Measurements from ENCODE around the gene ATG101. TPM values are rescaled to one million over a fixed set of nuclear protein-coding genes. Genes with fewer than 3 reads are reported as not detected.

The ATG101 gene
- total RNA-seq, 1 donor from 2014 or later = 27.7 TPM

DNA sequence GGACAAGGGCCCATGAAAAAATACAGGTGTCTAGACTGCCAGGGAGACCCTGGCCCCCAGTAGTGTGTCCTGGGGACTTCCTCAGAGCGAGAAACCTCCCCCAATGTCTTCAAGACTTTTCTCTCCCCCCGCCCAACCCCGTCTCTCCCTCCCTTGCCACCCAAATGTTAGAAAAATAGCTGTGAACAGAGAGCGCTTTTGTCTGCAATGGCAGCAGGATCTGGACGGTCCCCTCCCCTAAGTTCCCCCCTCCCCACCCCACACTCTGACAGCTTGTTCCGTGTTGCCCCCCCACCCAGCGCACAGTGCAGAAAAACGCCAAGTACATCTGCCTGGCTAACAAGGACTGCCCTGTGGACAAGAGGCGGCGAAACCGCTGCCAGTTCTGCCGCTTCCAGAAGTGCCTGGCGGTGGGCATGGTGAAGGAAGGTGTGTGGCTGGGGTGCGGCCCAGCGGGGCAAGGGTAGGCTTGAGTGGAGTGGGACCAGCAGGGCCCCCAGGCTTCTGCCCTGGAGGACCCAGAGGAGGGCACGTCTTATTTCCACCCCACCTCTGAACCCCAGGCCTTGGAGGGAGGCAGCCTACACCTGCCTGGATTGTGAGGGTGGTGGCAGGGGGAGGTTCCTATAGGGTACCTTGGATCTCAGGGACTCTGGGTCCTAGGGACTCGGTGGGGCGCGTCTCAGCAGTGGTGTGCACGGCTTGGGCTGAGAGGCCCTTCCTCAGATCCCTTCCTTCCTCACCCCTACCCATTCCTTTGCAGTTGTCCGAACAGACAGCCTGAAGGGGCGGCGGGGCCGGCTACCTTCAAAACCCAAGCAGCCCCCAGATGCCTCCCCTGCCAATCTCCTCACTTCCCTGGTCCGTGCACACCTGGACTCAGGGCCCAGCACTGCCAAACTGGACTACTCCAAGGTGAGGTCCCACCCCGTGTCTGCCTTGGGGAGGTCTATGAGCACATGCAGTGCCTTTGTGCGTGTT is 13.8 kb upstream of the ATG101 start:
- Histone ChIP-seq H3K4me1 (peaks cover 14% of the 10 kb centered on the region), H3K9me3 (no peaks in the 10 kb centered on the region), H3K36me3 (peaks cover 0 to 27% of the 10 kb centered on the region in 2 donors), H3K27me3 (no peaks in the 10 kb centered on the region), H3K4me3 (no peak overlapping the region), H3K27ac (peak overlapping the region; percentile 49)
- peak in 1 of 2 donors; percentile 74 for TF ChIP-seq POLR2AphosphoS5 (IDR thresholded peaks at IDR 0.05; ENCODE audit: insufficient read depth in 1 of 2, low read depth in 1 of 2)
- no peak for TF ChIP-seq POLR2A (IDR thresholded peaks at IDR 0.05)
- intact Hi-C loops (cut with DNase I) = no loop called here
- no peak for DNase-seq (ENCODE audit: extremely low spot score in 2 of 2)

DNA sequence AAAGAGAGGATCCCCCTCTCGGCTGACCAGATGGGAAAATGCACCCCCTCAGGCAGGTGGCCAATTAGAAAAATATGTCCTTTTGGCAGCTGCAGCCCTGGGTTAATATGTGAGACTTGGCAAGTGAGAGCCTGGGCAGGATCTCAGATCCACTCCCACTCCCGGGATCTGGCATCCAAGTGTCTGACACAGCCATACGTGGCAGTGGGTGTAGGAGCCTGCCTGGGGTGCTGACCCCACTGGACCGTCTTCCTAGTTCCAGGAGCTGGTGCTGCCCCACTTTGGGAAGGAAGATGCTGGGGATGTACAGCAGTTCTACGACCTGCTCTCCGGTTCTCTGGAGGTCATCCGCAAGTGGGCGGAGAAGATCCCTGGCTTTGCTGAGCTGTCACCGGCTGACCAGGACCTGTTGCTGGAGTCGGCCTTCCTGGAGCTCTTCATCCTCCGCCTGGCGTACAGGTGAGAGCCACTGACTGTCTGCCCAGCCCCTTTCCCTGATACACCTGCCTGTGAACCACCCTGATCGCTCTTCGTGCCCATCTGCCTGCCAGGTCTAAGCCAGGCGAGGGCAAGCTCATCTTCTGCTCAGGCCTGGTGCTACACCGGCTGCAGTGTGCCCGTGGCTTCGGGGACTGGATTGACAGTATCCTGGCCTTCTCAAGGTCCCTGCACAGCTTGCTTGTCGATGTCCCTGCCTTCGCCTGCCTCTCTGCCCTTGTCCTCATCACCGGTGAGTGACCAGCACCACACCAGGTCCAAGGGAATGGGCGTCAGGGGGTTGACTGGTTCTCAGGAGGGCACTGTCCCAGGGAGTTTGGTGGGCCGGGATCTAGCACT is 12.8 kb upstream of the ATG101 start:
- no peak overlapping the region for H3K4me3 ChIP-seq
- no peak for DNase-seq (ENCODE audit: extremely low spot score in 2 of 2)

GRCh38 chr12:52057638-52058576 is 11.9 kb upstream of the ATG101 start:
- no peaks in the 10 kb centered on the region for H3K9me3 ChIP-seq
- H3K36me3 ChIP-seq = peaks cover 0 to 27% of the 10 kb centered on the region in 2 donors
- no peak overlapping the region for H3K4me3 ChIP-seq
- TF ChIP-seq POLR2A (IDR thresholded peaks at IDR 0.05) = no peak
- TF ChIP-seq, protein P1, sequence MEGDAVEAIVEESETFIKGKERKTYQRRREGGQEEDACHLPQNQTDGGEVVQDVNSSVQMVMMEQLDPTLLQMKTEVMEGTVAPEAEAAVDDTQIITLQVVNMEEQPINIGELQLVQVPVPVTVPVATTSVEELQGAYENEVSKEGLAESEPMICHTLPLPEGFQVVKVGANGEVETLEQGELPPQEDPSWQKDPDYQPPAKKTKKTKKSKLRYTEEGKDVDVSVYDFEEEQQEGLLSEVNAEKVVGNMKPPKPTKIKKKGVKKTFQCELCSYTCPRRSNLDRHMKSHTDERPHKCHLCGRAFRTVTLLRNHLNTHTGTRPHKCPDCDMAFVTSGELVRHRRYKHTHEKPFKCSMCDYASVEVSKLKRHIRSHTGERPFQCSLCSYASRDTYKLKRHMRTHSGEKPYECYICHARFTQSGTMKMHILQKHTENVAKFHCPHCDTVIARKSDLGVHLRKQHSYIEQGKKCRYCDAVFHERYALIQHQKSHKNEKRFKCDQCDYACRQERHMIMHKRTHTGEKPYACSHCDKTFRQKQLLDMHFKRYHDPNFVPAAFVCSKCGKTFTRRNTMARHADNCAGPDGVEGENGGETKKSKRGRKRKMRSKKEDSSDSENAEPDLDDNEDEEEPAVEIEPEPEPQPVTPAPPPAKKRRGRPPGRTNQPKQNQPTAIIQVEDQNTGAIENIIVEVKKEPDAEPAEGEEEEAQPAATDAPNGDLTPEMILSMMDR (IDR thresholded peaks at IDR 0.05) = no peak
- TF ChIP-seq POLR2AphosphoS5 (IDR thresholded peaks at IDR 0.05; ENCODE audit: insufficient read depth in 1 of 2, low read depth in 1 of 2) = no peak
- H3K27ac ChIP-seq = peak overlapping the region; percentile 49
- no peaks in the 10 kb centered on the region for H3K4me1 ChIP-seq
- DNase-seq (ENCODE audit: extremely low spot score in 2 of 2) = no peak
- no peaks in the 10 kb centered on the region for H3K27me3 ChIP-seq
- intact Hi-C loops (cut with DNase I) = no loop called here

More for the DNA sequence above, 12.8 kb upstream of the ATG101 start:
- Histone ChIP-seq H3K36me3 (peaks cover 0 to 27% of the 10 kb centered on the region in 2 donors), H3K27ac (peak overlapping the region; percentile 49), H3K27me3 (no peaks in the 10 kb centered on the region), H3K4me1 (peaks cover 8% of the 10 kb centered on the region), H3K9me3 (no peaks in the 10 kb centered on the region)
- TF ChIP-seq POLR2AphosphoS5 (IDR thresholded peaks at IDR 0.05; ENCODE audit: insufficient read depth in 1 of 2, low read depth in 1 of 2) (peak in 1 of 2 donors; percentile 85), POLR2A (IDR thresholded peaks at IDR 0.05) (peak in 1 of 2 donors; percentile 2)
- TF ChIP-seq, protein P1 (IDR thresholded peaks at IDR 0.05) = no peak
- intact Hi-C loops (cut with DNase I) = no loop called here

DNA sequence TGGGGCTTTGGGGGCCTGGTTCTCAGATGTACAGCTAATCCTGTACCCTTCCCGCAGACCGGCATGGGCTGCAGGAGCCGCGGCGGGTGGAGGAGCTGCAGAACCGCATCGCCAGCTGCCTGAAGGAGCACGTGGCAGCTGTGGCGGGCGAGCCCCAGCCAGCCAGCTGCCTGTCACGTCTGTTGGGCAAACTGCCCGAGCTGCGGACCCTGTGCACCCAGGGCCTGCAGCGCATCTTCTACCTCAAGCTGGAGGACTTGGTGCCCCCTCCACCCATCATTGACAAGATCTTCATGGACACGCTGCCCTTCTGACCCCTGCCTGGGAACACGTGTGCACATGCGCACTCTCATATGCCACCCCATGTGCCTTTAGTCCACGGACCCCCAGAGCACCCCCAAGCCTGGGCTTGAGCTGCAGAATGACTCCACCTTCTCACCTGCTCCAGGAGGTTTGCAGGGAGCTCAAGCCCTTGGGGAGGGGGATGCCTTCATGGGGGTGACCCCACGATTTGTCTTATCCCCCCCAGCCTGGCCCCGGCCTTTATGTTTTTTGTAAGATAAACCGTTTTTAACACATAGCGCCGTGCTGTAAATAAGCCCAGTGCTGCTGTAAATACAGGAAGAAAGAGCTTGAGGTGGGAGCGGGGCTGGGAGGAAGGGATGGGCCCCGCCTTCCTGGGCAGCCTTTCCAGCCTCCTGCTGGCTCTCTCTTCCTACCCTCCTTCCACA is 11.0 kb upstream of the ATG101 start:
- H3K4me1 ChIP-seq = no peaks in the 10 kb centered on the region
- no peak overlapping the region for H3K4me3 ChIP-seq
- TF ChIP-seq POLR2A (IDR thresholded peaks at IDR 0.05) (no peak), POLR2AphosphoS5 (IDR thresholded peaks at IDR 0.05; ENCODE audit: insufficient read depth in 1 of 2, low read depth in 1 of 2) (peak in 1 of 2 donors; percentile 84)
- TF ChIP-seq, protein P1 (IDR thresholded peaks at IDR 0.05) = no peak
- intact Hi-C loops (cut with DNase I) = no loop called here
- peaks cover 0 to 27% of the 10 kb centered on the region in 2 donors for H3K36me3 ChIP-seq
- no peak overlapping the region for H3K27ac ChIP-seq
- H3K27me3 ChIP-seq = no peaks in the 10 kb centered on the region
- DNase-seq (ENCODE audit: extremely low spot score in 2 of 2) = peak in 1 of 2 donors; percentile 92
- no peaks in the 10 kb centered on the region for H3K9me3 ChIP-seq

All from vagina (tissue), 2 donors.